ENCODE results near the gene KIF9. TPM values are rescaled to one million over a fixed set of nuclear protein-coding genes. Genes with fewer than 3 reads are reported as not detected.
"Not testable (repeated sequence)": the region's sequence is repeated elsewhere in the genome, so short reads cannot be mapped to it uniquely, and the experiment has no call there.

KIF9 gene
- total RNA-seq, 1 experiment from 2014 or later: 13.1 TPM

- H3K27me3 ChIP-seq (ENCODE audit: insufficient read depth, low read length): no peaks in the 10 kb centered on the region
- no peak for ATAC-seq
These were observed 30.9 kb downstream of the KIF9 start for GRCh38 chr3:47251689-47252088.

DNA sequence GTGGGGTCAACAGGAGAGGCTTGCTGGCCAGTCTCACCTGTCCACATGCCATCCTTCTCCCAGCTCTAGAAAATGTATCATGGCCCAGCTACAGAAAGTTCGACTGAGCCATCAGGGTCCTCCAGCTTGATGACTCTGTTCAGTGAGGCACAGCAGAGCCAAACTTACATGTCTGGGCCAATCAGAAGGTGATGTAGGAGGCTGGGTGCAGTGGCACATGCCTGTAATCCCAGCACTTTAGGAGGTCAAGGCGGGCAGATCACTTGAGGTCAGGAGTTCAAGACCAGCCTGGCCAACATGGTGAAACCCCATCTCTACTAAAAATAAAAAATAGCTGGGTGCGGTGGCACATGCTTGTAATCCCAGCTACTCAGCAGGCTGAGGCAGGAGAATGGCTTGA lies 31.5 kb downstream of the KIF9 start:
- H3K9me2 ChIP-seq (ENCODE audit: insufficient read depth); BruUV-seq (replicated peaks); H3K9me3 ChIP-seq (ENCODE audit: control insufficient read depth in 1 of 2, insufficient read depth in 1 of 2, low read depth in 1 of 2, low read length in 2 of 2); intact Hi-C loops (cut with micrococcal nuclease); H3K4me2 ChIP-seq (ENCODE audit: low read length); POLR2A ChIA-PET; H3K79me2 ChIP-seq (ENCODE audit: insufficient read depth, low read length); H3K27me3 ChIP-seq (ENCODE audit: insufficient read depth, low read length); H3K9ac ChIP-seq (ENCODE audit: low read length); ATAC-seq; H3K4me3 ChIP-seq (replicated peaks in 1 of 2; ENCODE audit: low read depth in 1 of 2, low read length in 2 of 2); H3K27ac ChIP-seq (ENCODE audit: low read depth, low read length); H4K20me1 ChIP-seq (ENCODE audit: insufficient read depth); H3K36me3 ChIP-seq (ENCODE audit: control insufficient read depth in 1 of 2, insufficient read depth in 2 of 2, low read length in 2 of 2); DNase-seq (ENCODE audit: low read depth, low spot score); H3K4me1 ChIP-seq (ENCODE audit: control insufficient read depth in 1 of 2, insufficient read depth in 2 of 2, low read length in 2 of 2); H2AFZ ChIP-seq (ENCODE audit: low read depth, low read length, poor library complexity, severe bottlenecking): not testable (repeated sequence)
- CTCF ChIA-PET: interaction anchor here (1.0 to 2.7 kb wide), 4 partner anchors 16 to 73 kb away, joined by 3 to 22 read pairs (median 4); no protein-coding TSS in a partner anchor
- RAD21 ChIA-PET (ENCODE audit: low non-redundant PET in 1 of 2, low total read pairs in 2 of 2, uncharacterized antibody in 2 of 2, unreplicated experiment in 2 of 2): interaction anchor here in 1 of 2 experiments (0.9 kb wide), 1 partner anchor 73 kb away, joined by 3 read pairs; no protein-coding TSS in a partner anchor

More at GRCh38 chr3:47251689-47252088, 30.9 kb downstream of the KIF9 start:
- RAD21 ChIA-PET (ENCODE audit: low non-redundant PET in 1 of 2, low total read pairs in 2 of 2, uncharacterized antibody in 2 of 2, unreplicated experiment in 2 of 2): no interaction called here
- no TSS peak for BruUV-seq (replicated peaks)
- H3K36me3 ChIP-seq (ENCODE audit: control insufficient read depth in 1 of 2, insufficient read depth in 2 of 2, low read length in 2 of 2): no peaks in the 10 kb centered on the region
- CTCF ChIA-PET: interaction anchor here (1.1 to 2.7 kb wide), 3 partner anchors 28 to 72 kb away, joined by 4 to 22 read pairs (median 4); no protein-coding TSS in a partner anchor
- POLR2A ChIA-PET: no interaction called here
- intact Hi-C loops (cut with micrococcal nuclease): no loop called here
- DNase-seq (ENCODE audit: low read depth, low spot score): no peak
- H3K79me2 ChIP-seq (ENCODE audit: insufficient read depth, low read length): no peaks in the 10 kb centered on the region
- H3K9ac ChIP-seq (ENCODE audit: low read length): no peak overlapping the region
- no peaks in the 10 kb centered on the region for H3K9me2 ChIP-seq (ENCODE audit: insufficient read depth)
- no peak overlapping the region for H3K27ac ChIP-seq (ENCODE audit: low read depth, low read length)
- peaks cover 0 to 6% of the 10 kb centered on the region in 2 experiments; a peak in 1 of 4 replicates for H3K4me1 ChIP-seq (ENCODE audit: control insufficient read depth in 1 of 2, insufficient read depth in 2 of 2, low read length in 2 of 2)
- no peak overlapping the region for H2AFZ ChIP-seq (ENCODE audit: low read depth, low read length, poor library complexity, severe bottlenecking)
- no peak overlapping the region for H3K4me3 ChIP-seq (replicated peaks in 1 of 2; ENCODE audit: low read depth in 1 of 2, low read length in 2 of 2)
- no peak for TF ChIP-seq RAD21 (IDR thresholded peaks at IDR 0.05; ENCODE audit: low read depth)
- TF ChIP-seq, protein P1, sequence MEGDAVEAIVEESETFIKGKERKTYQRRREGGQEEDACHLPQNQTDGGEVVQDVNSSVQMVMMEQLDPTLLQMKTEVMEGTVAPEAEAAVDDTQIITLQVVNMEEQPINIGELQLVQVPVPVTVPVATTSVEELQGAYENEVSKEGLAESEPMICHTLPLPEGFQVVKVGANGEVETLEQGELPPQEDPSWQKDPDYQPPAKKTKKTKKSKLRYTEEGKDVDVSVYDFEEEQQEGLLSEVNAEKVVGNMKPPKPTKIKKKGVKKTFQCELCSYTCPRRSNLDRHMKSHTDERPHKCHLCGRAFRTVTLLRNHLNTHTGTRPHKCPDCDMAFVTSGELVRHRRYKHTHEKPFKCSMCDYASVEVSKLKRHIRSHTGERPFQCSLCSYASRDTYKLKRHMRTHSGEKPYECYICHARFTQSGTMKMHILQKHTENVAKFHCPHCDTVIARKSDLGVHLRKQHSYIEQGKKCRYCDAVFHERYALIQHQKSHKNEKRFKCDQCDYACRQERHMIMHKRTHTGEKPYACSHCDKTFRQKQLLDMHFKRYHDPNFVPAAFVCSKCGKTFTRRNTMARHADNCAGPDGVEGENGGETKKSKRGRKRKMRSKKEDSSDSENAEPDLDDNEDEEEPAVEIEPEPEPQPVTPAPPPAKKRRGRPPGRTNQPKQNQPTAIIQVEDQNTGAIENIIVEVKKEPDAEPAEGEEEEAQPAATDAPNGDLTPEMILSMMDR (IDR thresholded peaks at IDR 0.05 in 2 of 3, conservative IDR thresholded peaks at IDR 0.05 in 1 of 3; ENCODE audit: borderline replicate concordance in 1 of 3, insufficient read depth in 1 of 3, low read depth in 2 of 3, low read length in 2 of 3): no peak
- TF ChIP-seq ZNF274 (IDR thresholded peaks at IDR 0.05; ENCODE audit: low read depth, low read length): no peak
- no peak for TF ChIP-seq EZH2phosphoT487 (IDR thresholded peaks at IDR 0.05; ENCODE audit: borderline replicate concordance)
- no peak overlapping the region for H3K4me2 ChIP-seq (ENCODE audit: low read length)
- H3K9me3 ChIP-seq (ENCODE audit: control insufficient read depth in 1 of 2, insufficient read depth in 1 of 2, low read depth in 1 of 2, low read length in 2 of 2): no peaks in the 10 kb centered on the region
- H4K20me1 ChIP-seq (ENCODE audit: insufficient read depth): no peaks in the 10 kb centered on the region
